T47D (cell line): ENCODE results near the gene PTP4A2.

Experiments used
- DNase-seq, 2 experiments: peaks; one replicate each; pipeline versions ENCODE4 v3.0.0 to v3.0.0-alpha.2; 2011 to 2012; ENCODE audit warnings: low read depth in 1 of 2, low spot score in 1 of 2
- JUND ChIP-seq: IDR thresholded peaks from 2 replicates; pipeline ENCODE4 v1.6.1; 2012; ENCODE audit warnings: low read depth
- in situ Hi-C: cut with HindIII; loops from 2 replicates; pipeline ENCODE4 v1.10.0; 2016; ENCODE audit warnings: low sequenced_read_pairs, low pct_unique_long_range_greater_than_20kb

Gene PTP4A2

DNA sequence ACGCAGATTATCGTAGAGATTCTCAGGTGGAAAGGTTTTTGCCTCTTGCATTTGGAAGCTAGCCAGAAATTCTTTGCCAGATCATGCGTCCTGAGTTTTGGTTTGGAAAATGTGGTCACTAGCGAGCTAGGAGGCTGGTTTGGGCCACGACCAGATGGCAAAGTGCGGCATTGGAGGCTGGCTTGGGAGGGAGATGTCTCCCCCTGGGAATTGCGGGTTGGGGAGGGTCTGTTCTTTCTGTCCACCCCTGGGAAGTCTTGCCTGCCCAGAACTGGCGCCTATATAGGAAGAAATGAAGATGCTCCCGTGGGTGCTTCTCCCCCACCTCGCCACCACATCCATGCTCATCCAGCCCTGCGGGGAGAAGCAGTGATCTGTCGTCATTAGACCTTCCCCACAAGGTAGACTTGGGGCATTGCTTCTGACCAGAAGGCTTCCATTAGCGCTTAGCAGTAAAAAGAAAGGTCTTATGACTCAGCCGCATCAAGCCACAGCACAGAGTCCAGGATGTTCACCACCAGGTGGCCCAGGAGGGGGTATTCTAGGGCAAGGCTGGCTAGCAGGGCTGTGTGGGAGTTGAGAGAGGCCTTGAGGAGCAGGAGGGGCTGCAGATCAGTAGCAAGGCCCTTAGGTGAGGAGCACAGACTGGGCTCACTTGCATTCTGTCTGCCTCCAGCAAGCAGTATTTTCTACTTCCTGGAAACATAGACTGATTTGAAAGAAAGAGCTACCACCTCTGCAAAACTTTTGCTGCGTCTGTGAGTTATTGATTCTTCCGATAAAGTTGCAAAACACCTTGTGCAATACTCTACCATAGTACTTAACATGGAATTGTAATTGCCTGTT is 1.5 kb upstream of the PTP4A2 start:
- TF ChIP-seq JUND: no peak
- peak; percentile 50 to 85 for DNase-seq
- in situ Hi-C loops: no loop called here

DNA sequence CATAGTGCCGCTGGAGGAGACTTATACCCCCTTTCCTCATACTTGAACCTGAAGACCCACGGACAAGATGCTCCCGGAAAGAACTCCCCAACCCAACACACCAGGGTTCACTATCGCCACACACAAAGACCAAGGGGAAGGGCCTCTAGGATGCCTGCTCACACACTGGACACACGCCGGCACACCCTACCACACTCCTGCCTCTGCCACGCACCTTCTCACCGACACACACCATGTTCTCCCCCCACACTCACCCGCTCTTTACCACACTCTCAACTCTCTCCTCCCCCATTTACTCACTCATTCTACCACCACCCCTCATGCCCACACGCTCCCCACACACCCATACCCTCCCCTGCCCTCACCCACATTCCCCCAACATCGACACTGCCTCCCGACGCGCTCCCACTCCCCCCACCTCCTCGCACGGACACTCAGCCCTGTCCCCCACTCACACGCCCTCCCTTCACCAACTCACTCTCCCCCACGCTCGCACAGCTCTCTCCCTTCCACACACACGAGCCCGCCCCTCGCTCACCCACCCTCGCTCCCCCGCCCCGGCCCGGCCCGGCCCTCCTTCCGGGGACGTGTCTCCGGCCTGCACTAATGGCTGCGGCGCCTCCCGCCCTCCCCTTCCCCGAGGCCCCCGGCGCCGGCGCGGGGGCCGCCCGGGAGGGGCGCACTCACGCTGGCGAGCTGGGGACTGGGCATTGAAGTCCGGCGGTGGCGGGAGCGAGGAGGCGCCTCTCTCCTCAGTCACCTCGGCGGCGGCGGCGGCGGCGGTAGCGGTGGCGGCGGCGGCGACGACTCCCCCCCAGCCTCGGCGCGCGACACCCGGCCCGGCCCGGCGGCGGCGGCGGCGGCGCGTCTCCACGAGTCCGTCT is 626 bp downstream of the PTP4A2 start:
- in situ Hi-C loops: no loop called here
- peak; percentile 47 to 77 for DNase-seq
- TF ChIP-seq JUND: no peak

DNA sequence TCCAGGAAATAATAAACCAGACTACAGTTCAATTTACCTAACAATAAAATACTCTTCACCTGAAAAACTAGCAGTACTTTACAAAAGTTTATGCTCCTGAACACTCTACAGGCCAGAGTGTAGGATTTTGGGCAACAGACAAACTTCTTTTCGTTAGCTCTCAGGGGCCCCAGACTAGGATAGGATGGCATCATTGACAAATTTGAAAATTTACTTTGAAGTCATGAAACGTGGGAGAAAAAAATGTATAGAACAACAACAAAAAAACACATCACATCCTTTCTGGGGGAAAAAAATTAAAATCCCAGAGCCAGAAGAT is 1.2 kb downstream of the PTP4A2 start:
- no peak for DNase-seq
- no peak for TF ChIP-seq JUND
- in situ Hi-C loops: no loop called here

DNA sequence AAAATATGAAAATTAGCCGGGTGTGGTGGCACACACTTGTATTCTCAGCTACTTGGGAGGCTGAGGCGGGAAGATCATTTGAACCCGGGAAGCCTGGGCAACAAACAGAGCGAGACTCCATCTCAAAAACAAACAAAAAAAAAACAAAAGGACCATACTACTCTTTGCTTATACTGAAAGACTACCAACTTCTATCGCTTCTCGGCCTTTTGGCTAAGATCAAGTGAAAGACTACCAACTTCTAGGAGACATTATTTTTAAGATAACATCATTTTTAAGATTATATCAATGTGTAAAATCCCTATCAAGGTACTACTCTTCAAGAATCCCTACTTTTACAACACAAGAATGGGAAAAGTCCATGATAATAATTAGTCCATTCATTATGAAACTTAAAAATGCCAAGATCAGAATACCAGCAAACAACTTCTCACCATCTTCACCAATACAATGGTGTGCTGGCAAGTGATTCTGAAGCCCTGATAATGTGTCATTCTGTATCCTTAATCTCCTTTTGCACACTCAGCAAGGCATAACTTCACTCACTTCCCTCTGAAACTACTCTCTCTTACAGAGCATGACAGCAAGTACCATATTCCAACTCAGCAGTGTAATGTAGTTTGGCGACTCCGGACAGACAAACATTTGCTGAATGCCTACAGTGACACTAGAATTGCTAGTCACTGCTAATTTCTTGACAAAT is 1.7 kb downstream of the PTP4A2 start:
- TF ChIP-seq JUND: no peak
- DNase-seq: no peak
- in situ Hi-C loops: no loop called here

DNA sequence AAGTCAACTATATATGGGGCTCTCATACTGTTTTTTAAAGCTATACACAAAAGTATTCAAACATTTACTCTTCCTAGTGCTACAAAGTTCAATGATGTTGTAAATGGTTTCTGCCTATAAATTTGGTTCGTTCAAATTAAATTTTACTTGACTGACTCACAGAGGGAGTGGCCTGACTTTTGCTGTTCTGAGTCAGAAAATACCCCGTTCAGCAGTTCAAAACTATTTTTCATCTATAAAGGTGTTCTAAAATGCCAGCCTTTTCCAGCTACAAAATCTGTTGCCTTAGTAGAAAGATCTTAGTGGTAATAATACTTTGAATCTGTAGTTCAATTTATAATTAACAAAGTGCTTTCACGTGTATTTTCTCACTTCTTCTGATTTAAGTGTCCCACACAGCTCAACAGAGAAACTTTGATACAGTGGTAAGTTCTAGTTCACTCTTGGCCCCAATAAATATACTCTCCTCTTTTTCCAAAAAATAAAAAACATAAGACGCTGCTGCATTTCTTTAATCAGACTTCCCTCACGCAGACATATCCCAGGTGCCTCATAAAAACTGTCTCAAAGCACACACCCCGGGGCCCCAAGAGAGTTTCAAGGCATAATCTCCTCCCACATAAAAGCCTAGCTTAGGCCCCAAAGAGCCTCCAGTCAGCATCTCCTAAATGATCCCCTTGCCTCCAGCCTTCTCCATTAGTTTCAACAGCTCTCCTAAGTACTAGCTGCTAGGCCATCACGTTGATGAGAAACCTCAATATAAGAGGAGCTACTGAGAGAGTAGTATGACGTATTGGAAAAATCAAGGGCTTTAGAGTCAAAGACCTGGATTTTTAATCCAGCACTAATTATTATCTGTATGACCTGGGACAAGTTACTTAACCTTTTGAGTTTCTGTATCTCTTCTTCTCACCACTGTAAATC is 3.2 kb downstream of the PTP4A2 start:
- TF ChIP-seq JUND: no peak
- in situ Hi-C loops: no loop called here
- peak in 1 of 2 experiments; percentile 82 for DNase-seq

DNA sequence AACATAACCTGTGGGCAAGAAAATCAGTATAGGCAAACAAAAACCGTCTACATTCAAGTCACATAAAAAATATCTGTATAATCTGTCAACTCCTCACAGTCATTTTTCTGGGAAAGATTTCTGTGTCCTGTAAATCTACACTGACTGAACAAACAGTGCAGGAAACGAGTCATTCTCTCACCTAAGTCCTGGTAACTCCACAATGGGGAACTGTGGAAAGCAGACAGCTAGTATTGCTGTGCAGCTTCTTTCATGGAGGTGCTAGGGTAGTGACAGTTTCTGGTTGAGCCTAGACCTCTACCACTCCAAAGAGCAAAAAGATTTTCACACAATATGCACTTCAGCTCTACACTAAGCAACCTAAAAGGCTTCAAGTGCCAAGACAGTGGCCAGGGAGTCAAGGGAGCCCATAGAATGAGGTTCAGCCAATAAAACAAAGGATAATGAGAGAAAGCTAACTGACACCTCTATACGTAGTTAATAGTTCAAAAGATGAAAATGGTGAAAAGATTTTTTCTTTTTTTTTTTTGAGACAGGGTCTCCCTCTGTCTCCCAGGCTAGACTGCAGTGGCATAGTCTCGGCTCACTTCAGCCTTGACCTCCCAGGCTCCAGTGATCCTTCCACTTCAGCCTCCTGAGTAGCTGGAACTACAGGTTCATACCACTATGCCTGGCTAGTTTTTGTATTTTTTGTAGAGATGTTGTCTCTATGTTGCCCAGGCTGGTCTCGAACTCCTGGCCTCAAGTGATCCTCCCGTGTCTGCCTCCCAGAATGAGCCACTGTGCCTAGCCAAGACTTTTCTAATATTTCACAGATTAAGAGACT is 5.5 kb downstream of the PTP4A2 start:
- in situ Hi-C loops: no loop called here
- DNase-seq: peak in 1 of 2 experiments; percentile 96
- TF ChIP-seq JUND: peak; percentile 89

DNA sequence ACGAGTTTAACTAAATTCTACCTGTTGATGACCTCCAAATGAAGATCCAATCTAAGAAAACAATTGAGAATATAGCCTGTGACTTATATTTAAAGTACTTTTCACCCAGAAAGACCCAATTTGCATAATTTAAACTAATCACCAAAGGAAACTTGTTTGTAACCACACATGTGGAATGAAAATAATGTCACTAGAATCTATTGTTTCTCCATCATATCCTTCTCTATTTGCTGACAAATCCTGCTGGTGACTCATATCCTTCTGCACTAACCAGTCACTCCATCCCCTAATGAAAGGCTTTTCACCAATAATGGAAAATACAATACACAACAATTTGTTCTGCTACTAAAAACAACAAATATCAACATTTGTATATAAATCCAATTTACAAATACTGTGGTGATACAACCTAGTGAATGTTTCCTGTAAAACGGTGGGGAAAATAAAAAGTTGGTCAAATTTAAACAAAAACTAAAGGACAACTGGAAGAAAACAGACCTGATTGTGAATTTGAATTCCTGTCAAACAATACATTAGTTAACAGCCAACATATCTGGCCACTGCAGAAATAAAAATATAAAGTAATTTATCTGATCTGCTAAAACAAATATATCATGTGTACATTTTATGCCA is 6.5 kb downstream of the PTP4A2 start:
- in situ Hi-C loops: no loop called here
- DNase-seq: peak in 1 of 2 experiments; percentile 74
- peak; percentile 39; the same call in 1 of the 2 replicates for TF ChIP-seq JUND

DNA sequence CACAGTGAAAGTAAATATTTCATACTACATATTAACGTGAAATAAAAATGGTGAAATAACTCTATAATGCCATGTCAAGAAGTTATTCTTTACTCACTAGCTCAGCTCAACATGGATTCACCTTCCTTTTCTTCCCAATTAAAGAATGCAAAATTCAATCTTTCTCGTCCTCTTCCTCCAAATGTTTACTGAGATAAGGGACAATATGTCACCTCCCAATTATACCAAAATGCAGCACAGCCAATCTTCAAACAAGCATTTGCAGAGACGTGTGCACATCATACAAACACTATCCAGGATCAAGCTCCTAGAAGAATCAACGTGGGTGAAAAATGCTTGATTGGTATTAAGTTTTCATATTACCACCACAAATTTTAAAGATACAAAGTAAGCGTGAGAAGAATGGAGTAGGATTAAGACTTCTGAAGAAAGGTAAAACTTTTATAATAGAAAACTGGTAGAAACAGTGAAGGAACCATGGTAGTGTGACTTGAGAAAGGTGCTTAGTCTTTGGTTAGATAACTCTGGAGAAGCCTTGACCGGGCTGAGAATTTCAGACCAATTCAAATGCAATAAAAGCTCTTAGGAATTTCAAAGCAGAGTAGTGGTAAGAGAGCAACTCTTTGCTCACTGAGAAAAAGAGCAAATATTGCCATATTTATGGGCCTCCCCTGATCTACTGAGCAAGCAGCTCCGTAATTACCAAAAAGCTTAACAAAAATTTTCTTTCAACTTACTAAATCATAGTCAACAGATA is 7.2 kb downstream of the PTP4A2 start:
- peak in 1 of 2 experiments; percentile 58 for DNase-seq
- no peak for TF ChIP-seq JUND
- in situ Hi-C loops: no loop called here

DNA sequence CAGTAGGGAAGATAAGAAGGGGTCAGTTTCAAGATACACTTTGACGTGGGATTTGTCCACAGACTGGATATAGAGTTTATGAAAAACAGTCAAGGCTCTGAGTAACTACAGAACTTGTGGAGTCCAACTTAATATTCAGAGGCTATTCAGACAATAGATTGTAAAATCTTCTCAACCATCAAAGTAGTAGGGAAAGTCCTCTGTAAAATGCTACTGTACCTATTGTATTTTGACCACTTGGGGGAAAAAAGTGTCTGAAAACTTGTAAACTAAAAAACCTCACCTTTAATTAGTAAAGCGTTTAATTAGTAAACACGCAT is 10.5 kb downstream of the PTP4A2 start:
- DNase-seq: no peak
- TF ChIP-seq JUND: no peak
- in situ Hi-C loops: no loop called here
